H1 (cell line): ENCODE results near the gene KLHL29. TPM values are rescaled to one million over a fixed set of nuclear protein-coding genes. Genes with fewer than 3 reads are reported as not detected.

Experiments
- CTCF ChIA-PET: fragments of 300-600 bp; sonication (Branson Sonifier 250); formaldehyde crosslinking; loops from one replicate; lab custom pipeline; 2021; ENCODE audit not compliant: partially characterized antibody; lab: Charles Lee
- POLR2A ChIA-PET: fragments of 300-600 bp; sonication (Branson Sonifier 250); formaldehyde crosslinking; loops from one replicate; lab custom pipeline; 2021; ENCODE audit warnings: inconsistent platforms; ENCODE audit not compliant: partially characterized antibody; lab: Charles Lee
- DNase-seq, 2 experiments: peaks; one replicate each; pipeline versions ENCODE4 v3.0.0 to v3.0.0-alpha.2; 2010 to 2022; ENCODE audit warnings: low spot score in 2 of 2, low read depth in 1 of 2, mixed read lengths in 1 of 2
- FAIRE-seq: peaks from 2 replicates; lab custom pipeline; 2011; peaks lifted over from hg19 to GRCh38; lab: Jason Lieb, UNC
- H2AFZ ChIP-seq: 2 replicates; pipeline ENCODE4 v1.8.1; 2012; ENCODE audit warnings: low read length, inconsistent platforms
- H2AK5ac ChIP-seq: 2 replicates; pipeline ENCODE4 v1.6.1; 2013; ENCODE audit warnings: low read depth, low read length
- H2BK120ac ChIP-seq: replicated peaks from 2 replicates; pipeline ENCODE3; 2013; ENCODE audit warnings: low read depth, low read length, inconsistent platforms
- H2BK12ac ChIP-seq: 2 replicates; pipeline ENCODE4 v1.6.1; 2013; ENCODE audit warnings: low read depth, low read length
- H2BK15ac ChIP-seq: 2 replicates; pipeline ENCODE4 v1.6.1; 2013; ENCODE audit warnings: low read length
- H2BK20ac ChIP-seq: 2 replicates; pipeline ENCODE4 v1.6.1; 2013; ENCODE audit warnings: low read length
- H2BK5ac ChIP-seq: 2 replicates; pipeline ENCODE4 v1.6.1; 2013; ENCODE audit warnings: low read depth, low read length
- H3K14ac ChIP-seq: 2 replicates; pipeline ENCODE4 v1.6.1; 2013; ENCODE audit warnings: inconsistent platforms; ENCODE audit not compliant: insufficient read length
- H3K18ac ChIP-seq: 2 replicates; pipeline ENCODE4 v1.6.1; 2013; ENCODE audit warnings: low read length; ENCODE audit errors: extremely low read depth
- H3K23ac ChIP-seq: 2 replicates; pipeline ENCODE4 v1.6.1; 2013; ENCODE audit warnings: inconsistent platforms; ENCODE audit not compliant: insufficient read length
- H3K23me2 ChIP-seq: 2 replicates; pipeline ENCODE4 v1.6.1; 2013; ENCODE audit warnings: low read depth, low read length
- H3K27ac ChIP-seq: 2 replicates; pipeline ENCODE4 v1.6.1; 2011; ENCODE audit warnings: low read depth, low read length, inconsistent platforms
- H3K27me3 ChIP-seq, 4 experiments: replicated peaks in 1 of 4; 1 replicate in 1 of 4; 2 replicates in 3 of 4; pipeline versions ENCODE4 v1.6.1 to v1.8.1; 2011 to 2013; ENCODE audit warnings: low read length in 3 of 4, mild to moderate bottlenecking in 3 of 4, inconsistent platforms in 2 of 4, mixed read lengths in 2 of 4, moderate library complexity in 1 of 4; ENCODE audit not compliant: control insufficient read depth in 3 of 4, insufficient read depth in 3 of 4; ENCODE audit errors: extremely low read depth in 1 of 4
- H3K36me3 ChIP-seq, 4 experiments: 2 replicates each; pipeline versions ENCODE4 v1.6.1 to v1.8.1; 2011 to 2013; ENCODE audit warnings: mild to moderate bottlenecking in 4 of 4, low read length in 3 of 4, moderate library complexity in 2 of 4, control low read depth in 1 of 4, inconsistent platforms in 1 of 4; ENCODE audit not compliant: insufficient read depth in 4 of 4, control insufficient read depth in 2 of 4
- H3K4ac ChIP-seq: replicated peaks from 2 replicates; pipeline ENCODE3; 2013; ENCODE audit warnings: low read length, low read depth, mixed read lengths, inconsistent platforms; ENCODE audit not compliant: insufficient read length
- H3K4me1 ChIP-seq, 4 experiments: replicated peaks in 1 of 4; 1 replicate in 1 of 4; 2 replicates in 3 of 4; pipeline versions ENCODE4 v1.6.1 to v1.8.1; 2011 to 2013; ENCODE audit warnings: low read length in 3 of 4, inconsistent platforms in 2 of 4, mixed read lengths in 1 of 4; ENCODE audit not compliant: insufficient read depth in 4 of 4, control insufficient read depth in 3 of 4
- H3K4me2 ChIP-seq, 2 experiments: 2 replicates each; pipeline versions ENCODE4 v1.6.1 to v1.8.1; 2011 to 2013; ENCODE audit warnings: low read depth in 2 of 2, low read length in 2 of 2, control low read depth in 1 of 2, inconsistent platforms in 1 of 2, mild to moderate bottlenecking in 1 of 2; ENCODE audit not compliant: insufficient read depth in 1 of 2
- H3K4me3 ChIP-seq, 4 experiments: fragments of 200-600, 300-600 bp in 1 of 4; sonication (generic), shearing (Covaris generic), sonication (Bioruptor Twin) in 1 of 4; 2 replicates each; pipeline versions ENCODE4 v1.5.1 to v1.8.1; 2011 to 2016; ENCODE audit warnings: low read length in 4 of 4, low read depth in 3 of 4, control low read depth in 2 of 4, inconsistent platforms in 2 of 4, mild to moderate bottlenecking in 2 of 4, mixed read lengths in 1 of 4, moderate library complexity in 1 of 4; ENCODE audit not compliant: insufficient read depth in 2 of 4; ENCODE audit errors: extremely low read depth in 1 of 4
- H3K56ac ChIP-seq: replicated peaks from 2 replicates; pipeline ENCODE3; 2013; ENCODE audit warnings: low read depth, mild to moderate bottlenecking, mixed read lengths, low read length, inconsistent platforms; ENCODE audit not compliant: insufficient read length
- H3K79me1 ChIP-seq: 2 replicates; pipeline ENCODE4 v1.6.1; 2013; ENCODE audit warnings: low read depth, low read length, control low read depth
- H3K79me2 ChIP-seq, 2 experiments: 2 replicates each; pipeline versions ENCODE4 v1.6.1 to v1.8.1; 2012 to 2013; ENCODE audit warnings: low read length in 2 of 2, mild to moderate bottlenecking in 2 of 2, inconsistent platforms in 1 of 2; ENCODE audit not compliant: insufficient read depth in 2 of 2, control insufficient read depth in 1 of 2
- H3K9ac ChIP-seq, 4 experiments: replicated peaks in 1 of 4; 1 replicate in 1 of 4; 2 replicates in 3 of 4; pipeline versions ENCODE4 v1.6.1 to v1.8.1; 2011 to 2013; ENCODE audit warnings: low read depth in 3 of 4, low read length in 3 of 4, control low read depth in 2 of 4, mild to moderate bottlenecking in 2 of 4, moderate library complexity in 2 of 4, inconsistent platforms in 1 of 4; ENCODE audit errors: extremely low read depth in 1 of 4
- H3K9me3 ChIP-seq, 2 experiments: 2 replicates each; pipeline versions ENCODE4 v1.6.1 to v1.8.1; 2012 to 2013; ENCODE audit warnings: mild to moderate bottlenecking in 2 of 2, moderate library complexity in 2 of 2, control low read depth in 1 of 2, inconsistent platforms in 1 of 2, low read depth in 1 of 2, low read length in 1 of 2, mixed read lengths in 1 of 2; ENCODE audit not compliant: insufficient read depth in 2 of 2
- H4K20me1 ChIP-seq, 2 experiments: replicated peaks in 1 of 2; 2 replicates each; pipeline versions ENCODE3 to v1.8.1; 2011 to 2013; ENCODE audit warnings: inconsistent platforms in 2 of 2, low read length in 2 of 2, mild to moderate bottlenecking in 1 of 2; ENCODE audit not compliant: insufficient read depth in 2 of 2, control insufficient read depth in 1 of 2
- H4K5ac ChIP-seq: 2 replicates; pipeline ENCODE4 v1.6.1; 2013; ENCODE audit warnings: low read length, low read depth, mixed read lengths, inconsistent platforms; ENCODE audit not compliant: insufficient read length
- H4K8ac ChIP-seq: 2 replicates; pipeline ENCODE4 v1.8.0; 2013; ENCODE audit warnings: mild to moderate bottlenecking, moderate library complexity, low read length, inconsistent platforms; ENCODE audit not compliant: insufficient read depth; ENCODE audit errors: extremely low read depth
- H4K91ac ChIP-seq: replicated peaks from 2 replicates; pipeline ENCODE3; 2013; ENCODE audit warnings: low read length, mixed read lengths, inconsistent platforms; ENCODE audit not compliant: insufficient read length
- CTBP2 ChIP-seq: IDR thresholded peaks from 2 replicates; pipeline ENCODE4 v1.7.0; 2011; ENCODE audit warnings: borderline replicate concordance, mild to moderate bottlenecking, moderate library complexity, mixed read lengths, low read length; ENCODE audit not compliant: insufficient read depth, insufficient read length
- FOSL1 ChIP-seq: IDR thresholded peaks from 2 replicates; pipeline ENCODE4 v1.6.1; 2011; ENCODE audit warnings: mild to moderate bottlenecking, low read depth, low read length, moderate library complexity; ENCODE audit not compliant: insufficient read depth
- KDM5A ChIP-seq: fragments of 200-600 bp; IDR thresholded peaks from 2 replicates; pipeline ENCODE4 v1.7.1; 2012; ENCODE audit warnings: mild to moderate bottlenecking, low read length, inconsistent platforms, mixed read lengths
- RBBP5 ChIP-seq: IDR thresholded peaks from 2 replicates; pipeline ENCODE4 v1.7.1; 2012; ENCODE audit warnings: low read depth, mild to moderate bottlenecking, inconsistent platforms, low read length, moderate library complexity, borderline replicate concordance
- TEAD4 ChIP-seq: IDR thresholded peaks from 2 replicates; pipeline ENCODE4 v1.6.1; 2012; ENCODE audit warnings: low read depth, low read length, inconsistent platforms, mixed read lengths
- YY1 ChIP-seq: IDR thresholded peaks from 2 replicates; pipeline ENCODE4 v1.6.1; 2011; ENCODE audit warnings: low read depth, mild to moderate bottlenecking, low read length
- WGBS, 2 experiments: shearing (Covaris generic) in 1 of 2; methylation state at CpG; one replicate each; pipeline versions ENCODE4 v1.1.6 to v1.1.7; 2013 to 2015; ENCODE audit warnings: low lambda C conversion rate in 2 of 2, mixed read lengths in 2 of 2, inconsistent platforms in 1 of 2, low coverage in 1 of 2, missing lambda C conversion rate in 1 of 2; ENCODE audit not compliant: insufficient replicate concordance in 2 of 2, insufficient coverage in 1 of 2, insufficient read length in 1 of 2; ENCODE audit errors: extremely low coverage in 1 of 2, missing lambda C conversion rate in 1 of 2; 5-methylcytosine and 5-hydroxymethylcytosine counted together
- polyA plus RNA-seq, 7 experiments: library from polyadenylated mRNA; depleted of rRNA in 3 of 7; stranded (reverse) in 5 of 7; unstranded in 2 of 7; fragments of >200 nt in 5 of 7; fragments of 200-250 nt in 2 of 7; gene quantifications; 1 replicate in 5 of 7; 2 replicates in 1 of 7; 4 replicates in 1 of 7; pipeline versions ENCODE4 v1.2.1 to v1.2.3, GENCODE V29; 2011 to 2013; ENCODE audit warnings: missing spikeins in 2 of 7, mixed read lengths in 2 of 7
- total RNA-seq: library from RNA; stranded (reverse); fragmentation: NEBNext Ultra II Directional; extraction: Animal tissue kit (Norgen Biotek cat#: 25700); gene quantifications from 2 replicates; pipeline ENCODE4 v1.2.1, GENCODE V29; 2021

KLHL29 gene
- total and polyA plus RNA-seq, 2 of the 8 experiments (the other 6 are each of a cell fraction or from before 2014, with no cell fraction given): 1.1 to 4.7 TPM

DNA sequence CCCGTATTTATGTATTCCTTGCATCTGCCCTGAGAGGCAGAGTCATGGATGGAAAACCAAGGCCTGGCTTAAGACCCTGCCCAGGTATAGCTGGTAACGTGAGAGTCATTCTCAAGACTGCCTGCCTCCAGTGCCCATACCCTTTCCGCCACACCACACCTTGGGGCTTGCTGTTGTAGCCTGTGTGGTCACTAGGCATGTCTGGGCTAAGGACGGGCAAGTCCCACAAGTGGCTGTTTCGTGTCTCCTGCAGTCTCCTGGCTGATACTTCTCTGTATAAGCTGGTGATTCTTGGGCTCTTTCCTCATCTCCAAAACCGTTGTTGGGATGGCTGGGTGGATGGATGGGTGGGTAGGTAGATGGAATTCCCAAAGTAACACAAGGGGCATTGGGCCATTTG, 269.8 kb downstream of the KLHL29 start:
- Histone ChIP-seq H2BK20ac (no peak overlapping the region), H3K36me3 (no peaks in the 10 kb centered on the region; a peak in 1 of 8 replicates), H2AFZ (no peak overlapping the region), H2BK120ac (no peak overlapping the region), H3K4me3 (no peak overlapping the region), H2BK12ac (no peak overlapping the region), H3K4me1 (no peaks in the 10 kb centered on the region; a peak in 1 of 7 replicates), H3K27me3 (no peaks in the 10 kb centered on the region), H2AK5ac (0 out of 2 replicates have a peak overlapping the region, but pooled peaks have one; percentile 24), H3K56ac (no peak overlapping the region), H3K4me2 (no peak overlapping the region), H4K91ac (no peak overlapping the region), H3K4ac (no peak overlapping the region), H3K27ac (no peak overlapping the region), H4K8ac (no peak overlapping the region), H4K20me1 (no peaks in the 10 kb centered on the region), H3K18ac (no peak overlapping the region), H3K14ac (no peak overlapping the region), H2BK5ac (no peak overlapping the region; the same call in 1 of the 2 replicates), H3K79me2 (no peaks in the 10 kb centered on the region), H2BK15ac (no peak overlapping the region), H3K23me2 (no peaks in the 10 kb centered on the region), H3K9ac (no peak overlapping the region), H3K9me3 (no peaks in the 10 kb centered on the region), H3K79me1 (no peaks in the 10 kb centered on the region), H3K23ac (no peak overlapping the region), H4K5ac (no peak overlapping the region)
- FAIRE-seq (no peak), DNase-seq (no peak)
- no peak for TF ChIP-seq RBBP5
- no peak for TF ChIP-seq TEAD4
- TF ChIP-seq CTBP2: no peak
- TF ChIP-seq KDM5A: no peak
- TF ChIP-seq FOSL1: no peak
- TF ChIP-seq YY1: no peak
- WGBS, 2 experiments: 90% methylated on average over 6 of the region's 6 CpGs; no CpG with 5 or more reads in 1 of the 2 experiments
- ChIA-PET POLR2A (interaction anchor here (1.5 kb wide), 1 partner anchor 10 kb away, joined by 4 read pairs; no protein-coding TSS in a partner anchor), CTCF (interaction anchor here (0.6 to 3.6 kb wide), 10 partner anchors 11 to 303 kb away, joined by 3 to 19 read pairs (median 3); no protein-coding TSS in a partner anchor)
